Activated CD8-positive, alpha-beta memory T cell treated with anti-CD3 and anti-CD28 coated beads, Interleukin-2, amount 50 U/mL, for 1 hour (primary cell): ENCODE measurements around the gene CENPH.
"Not testable (repeated sequence)": the region's sequence is repeated elsewhere in the genome, so short reads cannot be mapped to it uniquely, and the experiment has no call there.

Experiments used
- DNase-seq: peaks from one replicate; pipeline ENCODE4 v3.0.0-alpha.2; 2020; ENCODE audit errors: extremely low read depth

CENPH gene

DNA sequence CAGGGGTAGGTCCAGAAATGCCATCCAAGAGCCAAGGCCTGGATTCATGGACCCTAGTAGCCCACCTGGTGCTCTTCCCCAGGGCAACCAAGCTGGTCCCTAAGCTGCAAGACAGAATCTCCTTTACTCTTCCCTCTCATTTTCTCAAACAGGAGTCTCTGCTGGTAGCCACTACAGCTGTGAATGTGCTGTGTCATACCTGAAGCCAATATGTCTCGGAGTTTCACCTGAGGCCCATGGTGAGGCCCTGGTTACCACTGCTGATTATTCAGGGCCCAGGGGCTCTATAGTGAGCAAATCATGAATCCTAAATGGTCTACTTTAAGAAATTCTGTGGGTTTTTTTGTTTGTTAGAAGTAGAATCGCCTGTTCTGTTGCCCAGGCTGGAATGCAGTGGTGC, 61.2 kb downstream of the CENPH start:
- DNase-seq, result no peak

DNA sequence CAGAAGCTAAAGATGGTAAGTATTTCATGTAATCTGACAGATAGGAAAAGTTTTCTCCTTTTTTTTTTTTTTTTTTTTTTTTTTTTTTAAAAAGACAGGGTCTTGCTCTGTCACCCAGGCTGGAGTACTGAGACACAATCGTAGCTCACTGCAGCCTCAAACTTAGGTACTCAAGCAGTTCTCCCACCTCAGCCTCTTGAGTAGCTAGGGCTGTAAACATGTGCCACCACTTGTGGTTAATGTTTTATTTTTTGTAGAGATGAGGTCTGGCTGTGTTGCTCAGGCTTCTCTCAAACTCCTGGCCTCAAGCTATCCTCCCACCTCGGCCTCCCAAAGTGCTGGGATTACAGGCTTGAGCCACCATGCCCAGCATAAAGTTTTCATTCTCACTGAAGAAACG, 63.1 kb downstream of the CENPH start:
- no peak for DNase-seq

DNA sequence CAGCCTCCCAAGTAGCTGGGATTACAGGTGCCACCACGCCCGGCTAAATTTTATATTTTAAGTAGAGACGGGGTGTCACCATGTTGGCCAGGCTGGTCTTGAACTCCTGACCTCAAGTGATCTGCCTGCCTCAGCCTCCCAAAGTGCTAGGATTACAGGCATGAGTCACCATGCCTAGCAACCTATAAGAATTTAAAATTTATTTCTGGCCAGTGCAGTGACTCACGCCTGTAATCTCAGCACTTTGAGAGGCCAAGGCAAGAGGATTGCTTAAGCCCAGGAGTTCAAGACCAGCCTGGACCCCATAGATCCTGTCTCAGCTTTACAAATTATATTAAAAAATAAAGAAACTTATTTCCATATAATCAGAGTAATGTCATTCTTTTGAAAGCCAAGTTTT, 66.6 kb downstream of the CENPH start:
- not testable (repeated sequence) for DNase-seq

DNA sequence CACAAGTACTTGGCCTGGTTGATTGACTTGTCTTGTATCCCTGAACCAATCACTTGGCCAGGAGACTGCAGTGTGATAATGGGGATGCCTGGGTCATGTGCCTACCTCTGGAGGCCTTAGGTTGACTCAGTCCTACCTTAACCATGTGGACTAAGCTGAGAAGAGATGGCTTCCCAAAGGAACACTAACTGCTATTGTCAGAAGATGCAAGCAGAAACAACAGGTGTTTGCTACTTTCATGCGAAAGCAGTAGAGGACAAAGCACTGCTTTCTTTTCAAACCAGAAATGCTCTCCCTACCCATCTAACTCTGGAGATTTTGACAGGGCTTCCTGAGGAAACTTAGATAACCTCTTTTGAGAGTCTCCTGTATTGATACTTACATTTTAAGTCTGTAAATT, 68.2 kb downstream of the CENPH start:
- DNase-seq, result no peak
